Neural cell (in vitro differentiated cells): ENCODE measurements around the gene COL24A1. TPM values are rescaled to one million over a fixed set of nuclear protein-coding genes. Genes with fewer than 3 reads are reported as not detected.

Experiments
- H2AFZ ChIP-seq: fragments of 200-600, 300-800 bp; sonication (generic), shearing (Covaris generic); 2 replicates; pipeline ENCODE4 v1.6.0; 2014; ENCODE audit warnings: low read depth, mild to moderate bottlenecking, antibody characterized with exemption, low read length, moderate library complexity
- H3F3A ChIP-seq: fragments of 200-600 bp; shearing (Covaris generic); 2 replicates; pipeline ENCODE4 v1.6.1; 2016; ENCODE audit warnings: mild to moderate bottlenecking, moderate library complexity, mixed read lengths, antibody characterized with exemption, low read length; ENCODE audit not compliant: insufficient read depth, poor library complexity, severe bottlenecking
- H3K27ac ChIP-seq: fragments of 200-600, 300-800 bp; sonication (generic), shearing (Covaris generic); 2 replicates; pipeline ENCODE4 v1.5.1; 2014; ENCODE audit warnings: mild to moderate bottlenecking, low read length, moderate library complexity
- H3K27me3 ChIP-seq: fragments of 300-800, 200-600 bp; sonication (generic), shearing (Covaris generic); 2 replicates; pipeline ENCODE4 v1.6.0; 2014; ENCODE audit warnings: mild to moderate bottlenecking, low read depth, low read length, moderate library complexity; ENCODE audit not compliant: insufficient read depth
- H3K36me3 ChIP-seq: fragments of 300-800, 200-600 bp; sonication (generic), shearing (Covaris generic); 2 replicates; pipeline ENCODE4 v1.5.1; 2014; ENCODE audit warnings: mild to moderate bottlenecking, antibody characterized with exemption, low read length, moderate library complexity; ENCODE audit not compliant: insufficient read depth
- H3K4me2 ChIP-seq: fragments of 300-800, 200-600 bp; sonication (generic), shearing (Covaris generic); 2 replicates; pipeline ENCODE4 v1.6.0; 2014; ENCODE audit warnings: mild to moderate bottlenecking, low read length
- H3K4me3 ChIP-seq: fragments of 300-800, 200-600 bp; sonication (generic), shearing (Covaris generic); 2 replicates; pipeline ENCODE4 v1.5.1; 2014; ENCODE audit warnings: mild to moderate bottlenecking, low read length, moderate library complexity
- H3K79me2 ChIP-seq: fragments of 200-600 bp; shearing (Covaris generic); replicated peaks from 2 replicates; pipeline ENCODE4 v1.6.0; 2014; ENCODE audit warnings: mild to moderate bottlenecking, low read length, moderate library complexity; ENCODE audit not compliant: insufficient read depth
- H3K9ac ChIP-seq: fragments of 300-800, 200-600 bp; sonication (generic), shearing (Covaris generic); 2 replicates; pipeline ENCODE4 v1.6.1; 2016; ENCODE audit warnings: mild to moderate bottlenecking, low read length, mixed read lengths
- H3K9me2 ChIP-seq: fragments of 200-600 bp; shearing (Covaris generic); 2 replicates; pipeline ENCODE4 v1.6.1; 2016; ENCODE audit warnings: mild to moderate bottlenecking, low read length, mixed read lengths; ENCODE audit not compliant: insufficient read depth
- H3K9me3 ChIP-seq: fragments of 200-600, 300-800 bp; sonication (generic), shearing (Covaris generic); 2 replicates; pipeline ENCODE4 v1.6.1; 2016; ENCODE audit warnings: mild to moderate bottlenecking, mixed run types, low read length, moderate library complexity, mixed read lengths
- H4K20me1 ChIP-seq: fragments of 200-600 bp; shearing (Covaris generic); 2 replicates; pipeline ENCODE4 v1.6.1; 2016; ENCODE audit warnings: mild to moderate bottlenecking, mixed run types; ENCODE audit not compliant: insufficient read depth
- EP300 ChIP-seq: fragments of 450-650 bp; conservative IDR thresholded peaks from 2 replicates; pipeline ENCODE4 v1.6.1; 2014; ENCODE audit warnings: antibody characterized with exemption, mild to moderate bottlenecking, moderate library complexity; ENCODE audit not compliant: poor library complexity, severe bottlenecking
- EZH2 ChIP-seq: fragments of 200-600, 300-800 bp; shearing (Covaris generic), sonication (generic); IDR thresholded peaks from 2 replicates; pipeline ENCODE4 v1.6.1; 2014; ENCODE audit warnings: antibody characterized with exemption, low read length, borderline replicate concordance, mild to moderate bottlenecking; ENCODE audit not compliant: insufficient read depth, poor library complexity, severe bottlenecking
- MXI1 ChIP-seq: fragments of 450-650 bp; conservative IDR thresholded peaks from 2 replicates; pipeline ENCODE4 v1.6.1; 2014; ENCODE audit warnings: antibody characterized with exemption, mild to moderate bottlenecking; ENCODE audit not compliant: poor library complexity, severe bottlenecking
- POLR2AphosphoS5 ChIP-seq: IDR thresholded peaks from 2 replicates; pipeline ENCODE4 v1.6.1; 2012
- RAD21 ChIP-seq: fragments of 450-650 bp; conservative IDR thresholded peaks from 2 replicates; pipeline ENCODE4 v1.6.1; 2014; ENCODE audit warnings: antibody characterized with exemption, mild to moderate bottlenecking, moderate library complexity
- SMC3 ChIP-seq: fragments of 450-650 bp; conservative IDR thresholded peaks from 2 replicates; pipeline ENCODE4 v1.6.1; 2014; ENCODE audit warnings: antibody characterized with exemption, mild to moderate bottlenecking, moderate library complexity; ENCODE audit not compliant: poor library complexity
- TAF1 ChIP-seq: IDR thresholded peaks from 2 replicates; pipeline ENCODE4 v1.6.1; 2012; ENCODE audit warnings: low read depth
- polyA plus RNA-seq: library from polyadenylated mRNA; depleted of rRNA; stranded (reverse); fragments of >200 nt; gene quantifications from 2 replicates; pipeline ENCODE4 v1.2.3, GENCODE V29; 2014
- TF ChIP-seq, protein P1 (sequence below): IDR thresholded peaks from 2 replicates; pipeline ENCODE4 v1.6.1; 2012; ENCODE audit warnings: borderline replicate concordance
- TF ChIP-seq, protein P2 (sequence below): fragments of 450-650 bp; IDR thresholded peaks from 2 replicates; pipeline ENCODE4 v1.5.1; 2014; ENCODE audit warnings: antibody characterized with exemption, mild to moderate bottlenecking, moderate library complexity; ENCODE audit not compliant: poor library complexity, severe bottlenecking

The COL24A1 gene
- polyA plus RNA-seq, 1 donor from 2014 or later, result 0.19 TPM

- Histone ChIP-seq H2AFZ (no peak overlapping the region), H3K27ac (no peak overlapping the region), H3F3A (no peaks in the 10 kb centered on the region), H3K9me2 (no peaks in the 10 kb centered on the region), H3K79me2 (no peaks in the 10 kb centered on the region), H3K4me2 (no peak overlapping the region), H3K36me3 (no peaks in the 10 kb centered on the region), H4K20me1 (no peaks in the 10 kb centered on the region), H3K4me3 (no peak overlapping the region), H3K9ac (no peak overlapping the region), H3K9me3 (no peaks in the 10 kb centered on the region), H3K27me3 (no peaks in the 10 kb centered on the region)
- TF ChIP-seq EZH2, result no peak
These were observed 156.0 kb downstream of the COL24A1 start for GRCh38 chr1:86000601-86001000.

- H3K79me2 ChIP-seq, result no peaks in the 10 kb centered on the region
- H3K27ac ChIP-seq, result no peak overlapping the region
- no peak overlapping the region for H2AFZ ChIP-seq
- H3K27me3 ChIP-seq, result no peaks in the 10 kb centered on the region
- H4K20me1 ChIP-seq, result no peaks in the 10 kb centered on the region
- TF ChIP-seq, protein P1, sequence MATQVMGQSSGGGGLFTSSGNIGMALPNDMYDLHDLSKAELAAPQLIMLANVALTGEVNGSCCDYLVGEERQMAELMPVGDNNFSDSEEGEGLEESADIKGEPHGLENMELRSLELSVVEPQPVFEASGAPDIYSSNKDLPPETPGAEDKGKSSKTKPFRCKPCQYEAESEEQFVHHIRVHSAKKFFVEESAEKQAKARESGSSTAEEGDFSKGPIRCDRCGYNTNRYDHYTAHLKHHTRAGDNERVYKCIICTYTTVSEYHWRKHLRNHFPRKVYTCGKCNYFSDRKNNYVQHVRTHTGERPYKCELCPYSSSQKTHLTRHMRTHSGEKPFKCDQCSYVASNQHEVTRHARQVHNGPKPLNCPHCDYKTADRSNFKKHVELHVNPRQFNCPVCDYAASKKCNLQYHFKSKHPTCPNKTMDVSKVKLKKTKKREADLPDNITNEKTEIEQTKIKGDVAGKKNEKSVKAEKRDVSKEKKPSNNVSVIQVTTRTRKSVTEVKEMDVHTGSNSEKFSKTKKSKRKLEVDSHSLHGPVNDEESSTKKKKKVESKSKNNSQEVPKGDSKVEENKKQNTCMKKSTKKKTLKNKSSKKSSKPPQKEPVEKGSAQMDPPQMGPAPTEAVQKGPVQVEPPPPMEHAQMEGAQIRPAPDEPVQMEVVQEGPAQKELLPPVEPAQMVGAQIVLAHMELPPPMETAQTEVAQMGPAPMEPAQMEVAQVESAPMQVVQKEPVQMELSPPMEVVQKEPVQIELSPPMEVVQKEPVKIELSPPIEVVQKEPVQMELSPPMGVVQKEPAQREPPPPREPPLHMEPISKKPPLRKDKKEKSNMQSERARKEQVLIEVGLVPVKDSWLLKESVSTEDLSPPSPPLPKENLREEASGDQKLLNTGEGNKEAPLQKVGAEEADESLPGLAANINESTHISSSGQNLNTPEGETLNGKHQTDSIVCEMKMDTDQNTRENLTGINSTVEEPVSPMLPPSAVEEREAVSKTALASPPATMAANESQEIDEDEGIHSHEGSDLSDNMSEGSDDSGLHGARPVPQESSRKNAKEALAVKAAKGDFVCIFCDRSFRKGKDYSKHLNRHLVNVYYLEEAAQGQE, result no peak
- no peak for TF ChIP-seq EZH2
- TF ChIP-seq RAD21, result no peak
- no peak for TF ChIP-seq TAF1
- TF ChIP-seq, protein P2, sequence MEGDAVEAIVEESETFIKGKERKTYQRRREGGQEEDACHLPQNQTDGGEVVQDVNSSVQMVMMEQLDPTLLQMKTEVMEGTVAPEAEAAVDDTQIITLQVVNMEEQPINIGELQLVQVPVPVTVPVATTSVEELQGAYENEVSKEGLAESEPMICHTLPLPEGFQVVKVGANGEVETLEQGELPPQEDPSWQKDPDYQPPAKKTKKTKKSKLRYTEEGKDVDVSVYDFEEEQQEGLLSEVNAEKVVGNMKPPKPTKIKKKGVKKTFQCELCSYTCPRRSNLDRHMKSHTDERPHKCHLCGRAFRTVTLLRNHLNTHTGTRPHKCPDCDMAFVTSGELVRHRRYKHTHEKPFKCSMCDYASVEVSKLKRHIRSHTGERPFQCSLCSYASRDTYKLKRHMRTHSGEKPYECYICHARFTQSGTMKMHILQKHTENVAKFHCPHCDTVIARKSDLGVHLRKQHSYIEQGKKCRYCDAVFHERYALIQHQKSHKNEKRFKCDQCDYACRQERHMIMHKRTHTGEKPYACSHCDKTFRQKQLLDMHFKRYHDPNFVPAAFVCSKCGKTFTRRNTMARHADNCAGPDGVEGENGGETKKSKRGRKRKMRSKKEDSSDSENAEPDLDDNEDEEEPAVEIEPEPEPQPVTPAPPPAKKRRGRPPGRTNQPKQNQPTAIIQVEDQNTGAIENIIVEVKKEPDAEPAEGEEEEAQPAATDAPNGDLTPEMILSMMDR, result no peak
- no peak for TF ChIP-seq SMC3
- no peak for TF ChIP-seq EP300
- TF ChIP-seq POLR2AphosphoS5, result no peak
- no peak for TF ChIP-seq MXI1
- no peaks in the 10 kb centered on the region for H3K9me3 ChIP-seq
- no peaks in the 10 kb centered on the region for H3K36me3 ChIP-seq
- no peak overlapping the region for H3K9ac ChIP-seq
- no peak overlapping the region for H3K4me2 ChIP-seq
- H3K4me3 ChIP-seq, result no peak overlapping the region
- no peaks in the 10 kb centered on the region for H3K9me2 ChIP-seq
- H3F3A ChIP-seq, result no peaks in the 10 kb centered on the region
These were observed 158.3 kb downstream of the COL24A1 start for GRCh38 chr1:85998105-85998855.
